NB4 (cell line): Measurements from ENCODE around the gene ABCD4.
"Not testable (repeated sequence)": the region's sequence is repeated elsewhere in the genome, so short reads cannot be mapped to it uniquely, and the experiment has no call there.

Experiments used
- DNase-seq: peaks from one replicate; pipeline ENCODE4 v3.0.0; 2010; ENCODE audit warnings: low read depth
- H3K4me3 ChIP-seq: one replicate; pipeline ENCODE4 v1.5.1; 2011; ENCODE audit warnings: mild to moderate bottlenecking, low read depth, low read length, moderate library complexity
- MYC ChIP-seq: IDR thresholded peaks from 2 replicates; pipeline ENCODE4 v1.6.1; 2011; ENCODE audit warnings: low read depth, low read length
- POLR2A ChIP-seq: IDR thresholded peaks from 2 replicates; pipeline ENCODE4 v1.6.1; 2011; ENCODE audit warnings: mild to moderate bottlenecking; ENCODE audit not compliant: insufficient read length; ENCODE audit errors: extremely low read depth
- TF ChIP-seq, protein P1 (sequence below): IDR thresholded peaks from one replicate; pipeline ENCODE4 v1.5.1; 2012; ENCODE audit warnings: low read depth, low read length
- TF ChIP-seq, protein P2 (sequence below): IDR thresholded peaks from 2 replicates; pipeline ENCODE4 v1.6.1; 2011; ENCODE audit warnings: low read depth, low read length

ABCD4 gene

DNA sequence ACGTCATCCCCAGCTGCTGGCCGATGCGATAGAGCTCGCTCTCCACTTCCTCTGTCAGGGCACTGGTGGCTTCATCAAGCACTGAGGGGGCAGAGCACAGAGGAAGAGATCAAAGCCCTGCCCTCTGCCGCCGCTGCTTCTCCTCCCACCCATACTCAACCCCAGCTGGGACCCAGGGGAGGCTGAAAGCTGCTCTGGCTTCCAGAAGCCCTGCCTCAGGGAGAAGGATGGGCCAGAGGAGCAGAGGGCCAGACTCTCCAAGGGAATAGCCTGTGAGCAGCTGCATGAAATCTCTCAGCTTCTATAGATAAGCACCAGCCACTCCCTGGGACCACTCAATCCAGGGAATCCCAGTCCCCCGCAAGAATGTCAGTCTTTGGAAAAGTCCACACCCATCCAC, 16.0 kb downstream of the ABCD4 start:
- H3K4me3 ChIP-seq = no peak overlapping the region
- no peak for DNase-seq
- TF ChIP-seq MYC (no peak), POLR2A (no peak)
- TF ChIP-seq, protein P1, sequence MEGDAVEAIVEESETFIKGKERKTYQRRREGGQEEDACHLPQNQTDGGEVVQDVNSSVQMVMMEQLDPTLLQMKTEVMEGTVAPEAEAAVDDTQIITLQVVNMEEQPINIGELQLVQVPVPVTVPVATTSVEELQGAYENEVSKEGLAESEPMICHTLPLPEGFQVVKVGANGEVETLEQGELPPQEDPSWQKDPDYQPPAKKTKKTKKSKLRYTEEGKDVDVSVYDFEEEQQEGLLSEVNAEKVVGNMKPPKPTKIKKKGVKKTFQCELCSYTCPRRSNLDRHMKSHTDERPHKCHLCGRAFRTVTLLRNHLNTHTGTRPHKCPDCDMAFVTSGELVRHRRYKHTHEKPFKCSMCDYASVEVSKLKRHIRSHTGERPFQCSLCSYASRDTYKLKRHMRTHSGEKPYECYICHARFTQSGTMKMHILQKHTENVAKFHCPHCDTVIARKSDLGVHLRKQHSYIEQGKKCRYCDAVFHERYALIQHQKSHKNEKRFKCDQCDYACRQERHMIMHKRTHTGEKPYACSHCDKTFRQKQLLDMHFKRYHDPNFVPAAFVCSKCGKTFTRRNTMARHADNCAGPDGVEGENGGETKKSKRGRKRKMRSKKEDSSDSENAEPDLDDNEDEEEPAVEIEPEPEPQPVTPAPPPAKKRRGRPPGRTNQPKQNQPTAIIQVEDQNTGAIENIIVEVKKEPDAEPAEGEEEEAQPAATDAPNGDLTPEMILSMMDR = no peak
- TF ChIP-seq, protein P2, sequence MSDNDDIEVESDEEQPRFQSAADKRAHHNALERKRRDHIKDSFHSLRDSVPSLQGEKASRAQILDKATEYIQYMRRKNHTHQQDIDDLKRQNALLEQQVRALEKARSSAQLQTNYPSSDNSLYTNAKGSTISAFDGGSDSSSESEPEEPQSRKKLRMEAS = no peak

DNA sequence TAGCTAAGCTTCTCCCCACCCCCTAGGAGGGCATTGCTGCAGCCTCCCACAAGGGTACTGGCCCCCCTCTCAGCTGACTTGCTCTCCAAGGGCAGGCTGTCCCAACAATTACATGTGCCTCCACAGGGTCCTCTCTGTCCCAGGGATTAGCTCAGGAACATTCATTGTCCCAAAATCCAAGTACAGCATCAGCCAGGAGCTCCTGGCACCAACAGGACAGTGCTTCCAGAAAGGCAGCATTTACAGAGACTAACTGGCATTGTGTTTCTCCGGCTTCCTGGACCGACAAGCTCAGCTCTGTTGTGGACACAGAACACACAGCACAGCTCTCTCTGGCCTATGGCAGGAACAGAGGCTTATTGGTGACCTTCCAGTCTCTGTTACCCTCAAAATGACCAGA, 21.7 kb downstream of the ABCD4 start:
- DNase-seq = no peak
- H3K4me3 ChIP-seq = no peak overlapping the region
- TF ChIP-seq POLR2A (no peak), MYC (no peak)
- TF ChIP-seq, protein P1 = no peak
- TF ChIP-seq, protein P2 = no peak

DNA sequence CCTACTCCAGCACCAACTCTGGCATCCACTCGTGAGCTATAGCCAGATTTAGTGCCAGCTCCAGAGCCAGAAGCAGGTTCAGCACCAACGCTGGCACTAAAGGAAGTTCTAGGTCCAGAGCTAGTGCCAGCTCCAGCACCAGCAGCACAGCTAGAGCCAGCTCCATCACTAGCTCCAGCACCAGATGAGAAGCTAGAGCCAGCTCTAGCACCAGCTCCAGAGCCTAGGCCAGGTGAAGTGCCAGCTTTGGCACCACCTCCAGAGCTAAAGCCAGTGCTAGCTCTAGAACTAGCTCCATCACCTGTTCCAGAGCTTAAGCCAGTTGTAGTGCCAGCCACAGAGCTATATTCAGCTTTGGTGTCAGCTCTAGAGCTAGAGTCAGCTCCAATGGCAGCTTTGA, 24.7 kb downstream of the ABCD4 start:
- no peak overlapping the region for H3K4me3 ChIP-seq
- DNase-seq = no peak
- TF ChIP-seq, protein P2 = no peak
- TF ChIP-seq, protein P1 = no peak
- TF ChIP-seq POLR2A = no peak
- TF ChIP-seq MYC = no peak

DNA sequence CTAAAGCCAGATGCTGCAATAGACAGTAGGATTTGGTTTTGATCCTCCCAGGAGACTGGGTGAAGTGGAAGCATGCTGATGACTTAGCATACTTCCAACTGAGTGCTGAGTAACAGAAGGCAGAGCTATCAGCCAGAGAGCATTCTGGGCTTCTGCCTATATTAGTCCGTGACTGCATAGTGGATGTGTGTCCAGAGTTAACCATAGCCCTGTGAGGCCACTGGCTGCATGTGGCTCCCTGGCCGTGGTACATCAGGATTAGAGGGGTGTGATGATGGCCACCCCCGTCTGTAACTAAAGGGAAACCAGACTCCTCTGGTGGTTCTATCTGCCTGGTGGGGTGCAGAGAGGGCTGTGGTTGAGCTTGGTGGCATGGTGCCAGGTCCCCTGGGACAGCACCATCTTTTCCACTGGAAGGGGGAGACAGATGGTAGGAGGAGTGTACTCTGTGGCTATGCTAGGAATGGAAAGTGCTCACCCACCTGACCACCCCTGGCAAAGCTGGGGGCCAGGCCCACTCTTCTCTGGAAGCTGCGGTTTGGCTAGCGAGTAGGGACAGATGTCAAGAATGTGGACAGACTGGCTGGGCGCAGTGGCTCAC, 27.4 kb downstream of the ABCD4 start:
- DNase-seq = peak; percentile 30

DNA sequence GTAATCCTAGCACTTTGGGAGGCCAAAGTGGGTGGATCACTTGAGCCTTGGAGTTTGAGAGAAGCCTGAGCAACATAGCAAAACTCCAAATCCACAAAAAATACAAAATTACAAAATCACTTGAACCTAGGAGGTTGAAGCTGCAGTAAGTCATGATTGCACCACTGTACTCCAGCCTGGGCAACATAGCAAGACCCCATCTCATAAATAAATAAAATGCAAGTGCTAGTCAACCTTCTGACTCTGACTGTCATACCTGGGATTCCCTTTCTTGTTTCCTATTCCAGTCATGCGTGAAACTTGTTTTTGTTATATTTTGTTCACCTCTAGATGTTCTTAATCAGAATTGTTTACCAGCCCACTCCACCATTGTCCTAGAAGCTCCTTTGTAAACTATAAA, 31.4 kb downstream of the ABCD4 start:
- no peak for DNase-seq
- TF ChIP-seq, protein P2 = no peak
- TF ChIP-seq, protein P1 = no peak
- no peak for TF ChIP-seq POLR2A
- no peak for TF ChIP-seq MYC

More for the DNA sequence above, 27.4 kb downstream of the ABCD4 start:
- no peak for TF ChIP-seq POLR2A
- TF ChIP-seq, protein P2 = no peak
- TF ChIP-seq, protein P1 = no peak
- no peak for TF ChIP-seq MYC
- no peak overlapping the region for H3K4me3 ChIP-seq

DNA sequence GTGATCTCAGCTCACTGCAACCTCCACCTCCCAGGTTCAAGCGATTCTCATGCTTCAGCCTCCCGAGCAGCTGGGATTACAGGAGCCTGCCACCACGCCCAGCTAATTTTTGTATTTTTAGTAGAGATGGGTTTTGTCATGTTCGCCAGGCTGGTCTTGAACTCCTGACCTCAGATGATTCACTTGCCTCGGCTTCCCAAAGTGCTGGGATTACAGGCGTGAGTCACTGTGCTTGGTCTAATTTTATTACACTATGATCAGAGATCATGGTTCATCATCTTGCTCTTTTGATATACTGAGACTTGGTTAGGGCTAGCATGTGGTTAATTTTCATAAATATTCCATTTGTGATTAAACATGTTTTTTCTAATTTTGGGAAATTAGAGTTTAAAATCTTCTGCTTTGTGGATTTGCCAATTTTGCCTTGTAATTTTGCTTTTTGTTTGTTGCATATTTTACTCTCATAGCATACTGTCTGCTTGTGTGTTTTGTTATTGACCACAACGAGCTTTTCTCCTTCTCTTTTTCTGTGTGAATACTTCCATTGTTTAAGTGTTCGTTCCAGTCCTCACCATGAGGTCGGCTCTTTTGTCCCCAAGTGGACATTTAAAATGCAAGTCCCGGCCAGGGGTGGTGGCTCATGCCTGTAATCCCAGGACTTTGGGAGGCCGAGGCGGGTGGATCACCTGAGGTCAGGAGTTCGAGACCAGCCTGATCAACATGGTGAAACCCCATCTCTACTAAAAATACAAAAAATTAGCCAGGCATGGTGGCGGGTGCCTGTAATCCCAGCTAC, 32.2 kb downstream of the ABCD4 start:
- not testable (repeated sequence) for H3K4me3 ChIP-seq, DNase-seq

More for the DNA sequence above, 31.4 kb downstream of the ABCD4 start:
- H3K4me3 ChIP-seq = no peak overlapping the region
